PFSK-1 (cell line): ENCODE measurements around the gene THYN1.

Source experiments
- FOXP2 ChIP-seq: optimal IDR thresholded peaks from 2 replicates; pipeline ENCODE3; 2011; ENCODE audit warnings: borderline replicate concordance, control low read depth, inconsistent platforms; ENCODE audit not compliant: insufficient read depth; ENCODE audit errors: extremely low read length, extremely low read depth
- POLR2AphosphoS5 ChIP-seq: IDR thresholded peaks from 2 replicates; pipeline ENCODE4 v1.6.1; 2012; ENCODE audit warnings: low read depth, mild to moderate bottlenecking, control low read depth, low read length, moderate library complexity
- REST ChIP-seq, 2 experiments: IDR thresholded peaks; 2 replicates each; pipeline versions ENCODE4 v1.6.1 to v1.8.0; 2011 to 2012; ENCODE audit warnings: low read depth in 2 of 2, low read length in 2 of 2, control low read depth in 1 of 2, inconsistent platforms in 1 of 2, mild to moderate bottlenecking in 1 of 2, moderate library complexity in 1 of 2; ENCODE audit not compliant: insufficient read depth in 1 of 2
- SIN3A ChIP-seq: IDR thresholded peaks from 2 replicates; pipeline ENCODE4 v1.6.1; 2012; ENCODE audit warnings: mild to moderate bottlenecking, low read length, moderate library complexity, borderline replicate concordance; ENCODE audit not compliant: insufficient read depth
- TAF1 ChIP-seq: IDR thresholded peaks from 2 replicates; pipeline ENCODE4 v1.6.1; 2012; ENCODE audit warnings: low read length, control low read depth, borderline replicate concordance; ENCODE audit not compliant: insufficient read depth

The THYN1 gene

GRCh38 chr11:134277183-134278001, 24.2 kb upstream of the THYN1 start:
- TF ChIP-seq REST (IDR thresholded peaks at IDR 0.05; ENCODE audit: insufficient read depth in 1 of 2, low read depth in 2 of 2, low read length in 2 of 2) (no peak), FOXP2 (no peak), TAF1 (no peak), SIN3A (no peak), POLR2AphosphoS5 (no peak)

- no peak for TF ChIP-seq FOXP2
- no peak for TF ChIP-seq REST (IDR thresholded peaks at IDR 0.05; ENCODE audit: insufficient read depth in 1 of 2, low read depth in 2 of 2, low read length in 2 of 2)
- no peak for TF ChIP-seq TAF1
- no peak for TF ChIP-seq POLR2AphosphoS5
- no peak for TF ChIP-seq SIN3A
Measured at GRCh38 chr11:134276396-134277182, 23.4 kb upstream of the THYN1 start.

GRCh38 chr11:134275534-134276395, 22.6 kb upstream of the THYN1 start, which contains the start of gene GLB1L3:
Gene GLB1L3, plus strand, starts transcription at chr11:134276379. Its CDS starts 362 bp downstream, at chr11:134276741.
- TF ChIP-seq TAF1 (no peak), REST (IDR thresholded peaks at IDR 0.05; ENCODE audit: insufficient read depth in 1 of 2, low read depth in 2 of 2, low read length in 2 of 2) (no peak), SIN3A (no peak), POLR2AphosphoS5 (no peak), FOXP2 (no peak)

- TF ChIP-seq SIN3A (no peak), REST (IDR thresholded peaks at IDR 0.05; ENCODE audit: insufficient read depth in 1 of 2, low read depth in 2 of 2, low read length in 2 of 2) (no peak), POLR2AphosphoS5 (no peak), TAF1 (no peak), FOXP2 (no peak)
Measured at GRCh38 chr11:134275188-134275533, 22.0 kb upstream of the THYN1 start.
